ENCODE data around the gene CD44. TPM values are rescaled to one million over a fixed set of nuclear protein-coding genes. Genes with fewer than 3 reads are reported as not detected.
A peak's percentile ranks its signal among the peaks of the same experiment; 100 is the strongest.

The CD44 gene
- total RNA-seq, 4 donors from 2014 or later, result 56.3 to 182 (median 114) TPM

DNA sequence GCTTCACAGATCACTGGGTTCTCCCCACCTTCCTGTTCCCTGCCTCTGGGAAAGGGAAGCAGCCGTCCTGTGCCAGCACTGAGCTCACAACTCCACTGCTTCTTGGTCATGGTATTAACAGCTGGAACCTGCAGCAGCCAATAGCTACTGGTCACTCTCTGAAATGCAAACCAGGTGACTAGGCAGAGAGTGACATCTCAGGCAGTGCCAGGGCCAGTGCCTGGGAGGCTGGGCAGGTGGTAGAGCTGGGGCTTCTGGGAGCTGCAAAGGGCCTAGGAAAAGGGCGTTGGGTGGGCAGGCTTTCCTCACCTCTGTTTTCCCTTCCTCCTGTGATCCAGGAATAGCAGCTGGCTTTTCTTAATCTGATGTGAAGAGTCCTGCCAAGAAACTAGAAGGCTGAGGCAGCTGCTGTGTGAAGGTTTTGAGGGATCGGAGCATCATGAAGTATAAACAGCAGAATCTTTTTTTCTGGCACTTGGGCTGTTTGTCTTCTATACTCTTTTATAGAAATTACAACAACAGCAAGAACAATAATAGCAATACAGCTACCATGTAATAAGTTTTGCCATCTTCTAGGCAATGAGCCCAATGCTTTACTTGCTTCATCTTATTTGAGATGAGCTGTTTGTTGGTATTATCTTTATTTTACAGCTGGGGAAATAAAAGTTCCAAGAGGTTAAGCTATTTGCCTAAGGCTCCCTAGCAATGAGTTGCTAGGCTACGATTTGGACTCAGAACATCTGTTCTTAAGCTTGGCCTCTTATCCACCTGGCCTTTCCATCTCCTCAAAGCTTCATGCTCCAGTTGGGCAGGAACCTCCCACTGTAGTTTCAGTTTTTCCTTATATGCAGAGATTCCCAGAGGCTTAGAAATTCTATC lies 22.0 kb upstream of the CD44 start:
- no peaks in the 10 kb centered on the region for H3K27me3 ChIP-seq
- H3K36me3 ChIP-seq, result no peaks in the 10 kb centered on the region
- DNase-seq, result no peak
- H3K4me3 ChIP-seq, result no peak overlapping the region
- peaks cover 3 to 18% (median 10%) of the 10 kb centered on the region in 4 donors for H3K4me1 ChIP-seq
- peak overlapping the region; percentile 33 to 64 (median 55) for H3K27ac ChIP-seq
- TF ChIP-seq EP300 (IDR thresholded peaks at IDR 0.05; ENCODE audit: low read depth) (no peak), POLR2A (IDR thresholded peaks at IDR 0.05) (no peak), POLR2AphosphoS5 (IDR thresholded peaks at IDR 0.05) (peak in 2 of 3 donors; percentile 26 to 31)
- TF ChIP-seq, protein P1, sequence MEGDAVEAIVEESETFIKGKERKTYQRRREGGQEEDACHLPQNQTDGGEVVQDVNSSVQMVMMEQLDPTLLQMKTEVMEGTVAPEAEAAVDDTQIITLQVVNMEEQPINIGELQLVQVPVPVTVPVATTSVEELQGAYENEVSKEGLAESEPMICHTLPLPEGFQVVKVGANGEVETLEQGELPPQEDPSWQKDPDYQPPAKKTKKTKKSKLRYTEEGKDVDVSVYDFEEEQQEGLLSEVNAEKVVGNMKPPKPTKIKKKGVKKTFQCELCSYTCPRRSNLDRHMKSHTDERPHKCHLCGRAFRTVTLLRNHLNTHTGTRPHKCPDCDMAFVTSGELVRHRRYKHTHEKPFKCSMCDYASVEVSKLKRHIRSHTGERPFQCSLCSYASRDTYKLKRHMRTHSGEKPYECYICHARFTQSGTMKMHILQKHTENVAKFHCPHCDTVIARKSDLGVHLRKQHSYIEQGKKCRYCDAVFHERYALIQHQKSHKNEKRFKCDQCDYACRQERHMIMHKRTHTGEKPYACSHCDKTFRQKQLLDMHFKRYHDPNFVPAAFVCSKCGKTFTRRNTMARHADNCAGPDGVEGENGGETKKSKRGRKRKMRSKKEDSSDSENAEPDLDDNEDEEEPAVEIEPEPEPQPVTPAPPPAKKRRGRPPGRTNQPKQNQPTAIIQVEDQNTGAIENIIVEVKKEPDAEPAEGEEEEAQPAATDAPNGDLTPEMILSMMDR (IDR thresholded peaks at IDR 0.05), result no peak
- in situ Hi-C loops (cut with MboI; ENCODE audit: low pct_ligation_motif_present in 1 of 4, low pct_unique_long_range_greater_than_20kb in 1 of 4, low sequenced_read_pairs in 3 of 4), result no loop called here
- 48 to 70% methylated on average over 2 to 4 of the region's 4 CpGs for WGBS, 2 donors (ENCODE audit: low coverage in 1 of 2)
- intact Hi-C loops (cut with DNase I; ENCODE audit: low total_unique reads), result no loop called here
- H3K9me3 ChIP-seq, result no peaks in the 10 kb centered on the region

DNA sequence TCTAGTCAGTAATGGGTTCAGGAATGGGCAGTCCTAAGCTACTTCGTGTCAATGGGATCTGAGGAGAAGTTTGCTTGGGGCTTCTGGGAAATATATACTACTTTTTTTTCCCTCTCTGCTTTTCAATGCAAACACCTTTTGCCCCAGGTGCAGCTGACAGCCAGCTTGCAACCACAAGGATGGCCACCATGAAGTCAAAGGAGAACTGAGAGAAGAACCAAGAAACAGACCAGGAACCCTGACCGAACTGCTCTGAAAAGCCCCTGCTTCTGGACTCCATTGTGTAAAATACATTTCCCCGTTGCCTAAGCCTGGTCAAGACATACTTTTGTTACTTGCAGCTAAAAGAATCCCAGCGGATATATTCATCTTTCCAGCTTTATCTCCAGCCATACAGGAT lies 20.1 kb upstream of the CD44 start:
- in situ Hi-C loops (cut with MboI; ENCODE audit: low pct_ligation_motif_present in 1 of 4, low pct_unique_long_range_greater_than_20kb in 1 of 4, low sequenced_read_pairs in 3 of 4) (no loop called here), intact Hi-C loops (cut with DNase I; ENCODE audit: low total_unique reads) (no loop called here)
- Histone ChIP-seq H3K9me3 (no peaks in the 10 kb centered on the region), H3K36me3 (no peaks in the 10 kb centered on the region), H3K27me3 (no peaks in the 10 kb centered on the region), H3K27ac (peak overlapping the region in 1 of 4 donors; percentile 35), H3K4me3 (no peak overlapping the region), H3K4me1 (peaks cover 3 to 18% (median 10%) of the 10 kb centered on the region in 4 donors)
- WGBS, 2 donors (ENCODE audit: low coverage in 1 of 2), result 87 to 100% methylated on average over 2 to 4 of the region's 4 CpGs
- peak; percentile 37 for DNase-seq
- TF ChIP-seq POLR2AphosphoS5 (IDR thresholded peaks at IDR 0.05) (no peak), EP300 (IDR thresholded peaks at IDR 0.05; ENCODE audit: low read depth) (no peak), POLR2A (IDR thresholded peaks at IDR 0.05) (no peak)
- TF ChIP-seq, protein P1 (IDR thresholded peaks at IDR 0.05), result no peak

DNA sequence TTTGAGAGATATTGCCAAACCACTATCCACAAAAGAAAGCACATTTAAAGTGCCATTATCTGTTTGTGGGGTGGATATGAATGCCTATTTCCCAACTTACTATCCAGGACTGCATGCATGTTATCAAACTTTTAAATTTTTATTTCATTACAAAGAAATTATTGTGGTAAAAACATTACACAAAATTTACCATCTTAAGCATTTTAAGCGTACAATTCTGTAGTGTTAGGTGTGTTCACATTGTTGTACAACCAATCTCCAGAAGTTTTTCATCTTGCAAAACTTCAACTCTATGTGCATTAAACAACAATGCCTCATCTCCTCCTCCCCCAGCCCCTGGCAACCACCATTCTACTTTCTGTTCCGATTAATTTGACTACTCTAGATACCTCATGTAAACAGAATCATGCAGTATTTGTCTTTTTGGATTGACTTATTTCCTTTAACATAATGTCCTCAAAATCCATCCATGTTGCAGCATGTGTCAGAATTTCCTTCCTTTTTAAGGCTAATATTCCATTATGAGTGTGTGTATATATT lies 17.6 kb upstream of the CD44 start:
- no peaks in the 10 kb centered on the region for H3K27me3 ChIP-seq
- 75 to 84% methylated on average over 2 of the region's 2 CpGs for WGBS, 2 donors (ENCODE audit: low coverage in 1 of 2)
- TF ChIP-seq POLR2AphosphoS5 (IDR thresholded peaks at IDR 0.05), result no peak
- TF ChIP-seq POLR2A (IDR thresholded peaks at IDR 0.05), result no peak
- TF ChIP-seq, protein P1 (IDR thresholded peaks at IDR 0.05), result no peak
- no peak for TF ChIP-seq EP300 (IDR thresholded peaks at IDR 0.05; ENCODE audit: low read depth)
- no peak overlapping the region for H3K27ac ChIP-seq
- in situ Hi-C loops (cut with MboI; ENCODE audit: low pct_ligation_motif_present in 1 of 4, low pct_unique_long_range_greater_than_20kb in 1 of 4, low sequenced_read_pairs in 3 of 4) (no loop called here), intact Hi-C loops (cut with DNase I; ENCODE audit: low total_unique reads) (no loop called here)
- no peaks in the 10 kb centered on the region for H3K36me3 ChIP-seq
- DNase-seq, result no peak
- peaks cover 3 to 14% (median 6%) of the 10 kb centered on the region in 4 donors for H3K4me1 ChIP-seq
- no peaks in the 10 kb centered on the region for H3K9me3 ChIP-seq
- H3K4me3 ChIP-seq, result no peak overlapping the region

DNA sequence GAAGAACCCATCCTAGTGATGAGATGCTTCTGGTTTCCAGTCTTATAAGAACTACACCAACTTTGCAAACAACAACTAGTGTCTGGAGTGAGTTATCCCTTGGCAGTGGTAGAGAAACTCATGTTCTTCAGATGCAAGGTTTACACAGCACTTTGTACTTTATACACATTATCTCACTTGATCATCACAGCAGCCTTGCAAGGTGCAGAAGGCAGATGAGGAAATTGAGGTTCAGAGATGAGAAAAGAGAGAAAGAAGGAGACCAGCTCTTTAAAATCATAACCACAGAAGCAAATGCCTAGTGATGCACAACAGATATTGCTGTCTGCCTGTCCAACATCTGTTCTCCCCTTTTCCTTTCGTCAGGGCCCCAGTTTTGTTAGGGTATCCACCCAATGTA lies 16.7 kb upstream of the CD44 start:
- Histone ChIP-seq H3K27ac (no peak overlapping the region), H3K36me3 (no peaks in the 10 kb centered on the region), H3K4me1 (peaks cover 0 to 4% (median 0%) of the 10 kb centered on the region in 4 donors), H3K27me3 (no peaks in the 10 kb centered on the region), H3K9me3 (no peaks in the 10 kb centered on the region), H3K4me3 (no peak overlapping the region)
- DNase-seq, result no peak
- 60 to 61% methylated on average over 1 of the region's 1 CpG for WGBS, 2 donors (ENCODE audit: low coverage in 1 of 2)
- in situ Hi-C loops (cut with MboI; ENCODE audit: low pct_ligation_motif_present in 1 of 4, low pct_unique_long_range_greater_than_20kb in 1 of 4, low sequenced_read_pairs in 3 of 4), result no loop called here
- TF ChIP-seq POLR2AphosphoS5 (IDR thresholded peaks at IDR 0.05), result no peak
- TF ChIP-seq, protein P1 (IDR thresholded peaks at IDR 0.05), result no peak
- TF ChIP-seq EP300 (IDR thresholded peaks at IDR 0.05; ENCODE audit: low read depth), result no peak
- TF ChIP-seq POLR2A (IDR thresholded peaks at IDR 0.05), result no peak
- intact Hi-C loops (cut with DNase I; ENCODE audit: low total_unique reads), result no loop called here
